D721Med (cell line): Measurements from ENCODE around the gene TMEM237.
A peak's percentile ranks its signal among the peaks of the same experiment; 100 is the strongest.

Experiments used
- DNase-seq: peaks from one replicate; pipeline ENCODE4 v3.0.0; 2011; ENCODE audit warnings: low spot score; ENCODE audit not compliant: insufficient read length
- FAIRE-seq: peaks from 2 replicates; lab custom pipeline; 2011; peaks lifted over from hg19 to GRCh38; lab: Jason Lieb, UNC
- TF ChIP-seq, protein P1 (sequence below): IDR thresholded peaks from 2 replicates; pipeline ENCODE4 v1.5.1; 2012; ENCODE audit warnings: mild to moderate bottlenecking, control low read depth; ENCODE audit not compliant: insufficient read depth; ENCODE audit errors: missing control alignments

Gene TMEM237

GRCh38 chr2:201622306-201622970 is 20.9 kb downstream of the TMEM237 start:
- TF ChIP-seq, protein P1, sequence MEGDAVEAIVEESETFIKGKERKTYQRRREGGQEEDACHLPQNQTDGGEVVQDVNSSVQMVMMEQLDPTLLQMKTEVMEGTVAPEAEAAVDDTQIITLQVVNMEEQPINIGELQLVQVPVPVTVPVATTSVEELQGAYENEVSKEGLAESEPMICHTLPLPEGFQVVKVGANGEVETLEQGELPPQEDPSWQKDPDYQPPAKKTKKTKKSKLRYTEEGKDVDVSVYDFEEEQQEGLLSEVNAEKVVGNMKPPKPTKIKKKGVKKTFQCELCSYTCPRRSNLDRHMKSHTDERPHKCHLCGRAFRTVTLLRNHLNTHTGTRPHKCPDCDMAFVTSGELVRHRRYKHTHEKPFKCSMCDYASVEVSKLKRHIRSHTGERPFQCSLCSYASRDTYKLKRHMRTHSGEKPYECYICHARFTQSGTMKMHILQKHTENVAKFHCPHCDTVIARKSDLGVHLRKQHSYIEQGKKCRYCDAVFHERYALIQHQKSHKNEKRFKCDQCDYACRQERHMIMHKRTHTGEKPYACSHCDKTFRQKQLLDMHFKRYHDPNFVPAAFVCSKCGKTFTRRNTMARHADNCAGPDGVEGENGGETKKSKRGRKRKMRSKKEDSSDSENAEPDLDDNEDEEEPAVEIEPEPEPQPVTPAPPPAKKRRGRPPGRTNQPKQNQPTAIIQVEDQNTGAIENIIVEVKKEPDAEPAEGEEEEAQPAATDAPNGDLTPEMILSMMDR = no peak
- FAIRE-seq (peak; percentile 38), DNase-seq (no peak)

DNA sequence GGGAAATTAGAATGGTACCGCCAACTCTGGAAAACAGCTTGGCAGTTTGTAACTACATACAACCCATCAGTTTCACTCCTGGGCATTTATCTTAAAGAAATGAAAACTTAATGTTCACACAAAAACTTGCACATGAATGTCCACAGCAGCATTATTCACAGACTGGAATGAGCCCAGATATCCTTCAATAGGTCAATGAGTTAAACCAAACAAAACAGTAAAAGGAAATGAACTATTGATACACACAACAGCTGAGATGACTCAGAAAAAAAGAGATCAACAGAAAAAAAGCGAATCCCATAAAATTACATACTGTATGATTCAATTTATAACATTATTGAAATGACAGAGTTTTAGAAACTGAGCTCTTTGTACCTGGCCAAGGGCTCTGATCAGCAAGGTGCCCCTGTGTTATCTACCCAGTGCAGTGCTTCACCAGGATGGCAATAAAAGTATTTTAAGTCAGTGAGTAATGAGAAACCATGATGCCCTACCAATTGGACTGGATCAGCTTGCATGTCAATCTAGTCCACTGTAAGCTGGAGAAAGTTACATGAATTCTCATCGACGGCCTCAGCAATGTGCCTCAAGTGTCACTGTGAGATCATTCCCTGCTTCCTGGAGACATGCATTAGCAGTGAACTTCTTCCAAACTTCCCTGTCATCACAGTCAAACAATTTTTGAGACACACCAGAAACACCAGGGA is 21.9 kb downstream of the TMEM237 start:
- TF ChIP-seq, protein P1 = no peak
- DNase-seq (no peak), FAIRE-seq (no peak)

- FAIRE-seq (no peak), DNase-seq (no peak)
- TF ChIP-seq, protein P1 = no peak
Measured at GRCh38 chr2:201618744-201619662, 24.3 kb downstream of the TMEM237 start.

DNA sequence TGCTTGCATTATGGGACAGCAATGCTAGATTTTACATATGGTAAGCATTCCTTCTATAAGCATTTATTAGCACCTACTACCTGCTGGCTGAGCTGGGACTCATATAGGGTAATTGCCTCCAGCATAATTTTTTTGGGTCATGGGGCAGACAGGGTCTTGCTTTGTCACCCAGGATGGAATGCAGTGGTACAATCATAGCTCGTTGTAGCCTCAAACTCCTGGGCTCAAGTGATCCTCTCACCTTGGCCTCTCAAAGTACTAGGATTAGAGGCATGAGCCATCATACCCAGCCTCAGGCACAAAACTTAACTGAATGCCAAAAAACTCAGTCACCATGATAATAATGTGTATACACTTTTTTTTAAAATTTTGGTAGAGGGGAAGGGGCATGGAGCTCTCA is 35.3 kb downstream of the TMEM237 start:
- TF ChIP-seq, protein P1 = no peak
- FAIRE-seq = no peak
- DNase-seq = no peak

DNA sequence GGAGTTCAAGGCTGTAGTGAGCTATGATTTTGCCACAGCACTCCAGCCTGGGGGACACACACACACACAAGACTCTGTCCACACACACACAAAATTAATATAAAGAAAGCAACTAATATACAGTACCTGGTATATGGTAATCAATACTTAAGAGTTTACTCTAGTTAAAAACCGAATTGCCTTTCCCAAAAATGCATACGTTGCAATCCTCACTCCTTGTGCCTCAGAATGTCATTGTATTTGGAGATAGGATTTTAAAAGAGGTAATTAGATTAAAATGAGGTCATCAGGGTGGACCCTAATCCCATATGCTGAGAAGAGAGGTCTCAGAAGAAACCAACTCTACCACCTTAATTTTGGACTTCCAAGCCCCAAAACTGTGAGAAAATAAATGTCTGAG is 35.7 kb downstream of the TMEM237 start:
- FAIRE-seq (no peak), DNase-seq (no peak)
- TF ChIP-seq, protein P1 = no peak

GRCh38 chr2:201600906-201601305 is 42.4 kb downstream of the TMEM237 start:
- DNase-seq = no peak

More at GRCh38 chr2:201600906-201601305, 42.4 kb downstream of the TMEM237 start:
- FAIRE-seq = no peak
- TF ChIP-seq, protein P1 = no peak
